A549 (cell line): ENCODE results near the gene HTRA3.

Experiments
- BCL3 ChIP-seq: fragments of >200 bp; sonication (Bioruptor Twin); formaldehyde crosslinking; IDR thresholded peaks from 3 replicates; pipeline ENCODE4 v1.6.1; 2016
- CHD2 ChIP-seq: fragments of 150-350 bp; IDR thresholded peaks from 2 replicates; pipeline ENCODE4 v1.6.1; 2014; ENCODE audit warnings: low read length; ENCODE audit not compliant: partially characterized antibody
- CTCF ChIP-seq: fragments of >200 bp; sonication (Bioruptor Twin); formaldehyde crosslinking; IDR thresholded peaks from 3 replicates; pipeline ENCODE4 v1.5.1; 2016
- HDAC2 ChIP-seq: fragments of 200-600 bp; sonication (generic); IDR thresholded peaks from 2 replicates; pipeline ENCODE4 v1.6.1; 2016
- KDM1A ChIP-seq: fragments of 200-600 bp; sonication (generic); IDR thresholded peaks from 2 replicates; pipeline ENCODE4 v1.6.1; 2016; ENCODE audit warnings: low read depth, mild to moderate bottlenecking
- POLR2A ChIP-seq: IDR thresholded peaks from 2 replicates; pipeline ENCODE4 v1.6.1; 2012; ENCODE audit warnings: mild to moderate bottlenecking, low read length
- RAD21 ChIP-seq, 2 experiments: fragments of >200 bp in 1 of 2; sonication (Bioruptor Twin) in 1 of 2; formaldehyde crosslinking in 1 of 2; IDR thresholded peaks in 1 of 2; conservative IDR thresholded peaks in 1 of 2; 2 replicates in 1 of 2; 3 replicates in 1 of 2; pipeline ENCODE4 v1.6.1; 2012 to 2018; ENCODE audit warnings: inconsistent platforms in 1 of 2
- REST ChIP-seq: fragments of 200-600 bp; sonication (generic); IDR thresholded peaks from 2 replicates; pipeline ENCODE4 v1.6.1; 2016; ENCODE audit warnings: antibody characterized with exemption, mild to moderate bottlenecking, moderate library complexity
- SMC3 ChIP-seq: fragments of >200 bp; sonication (Bioruptor Twin); formaldehyde crosslinking; IDR thresholded peaks from 3 replicates; pipeline ENCODE4 v1.6.1; 2018; ENCODE audit warnings: inconsistent platforms
- ZFP36 ChIP-seq: fragments of 450-650 bp; IDR thresholded peaks from 2 replicates; pipeline ENCODE4 v1.6.1; 2014; ENCODE audit warnings: borderline replicate concordance; ENCODE audit not compliant: partially characterized antibody

GRCh38 chr4:8250637-8251036 lies 18.9 kb upstream of the HTRA3 start:
- no peak for TF ChIP-seq POLR2A
- TF ChIP-seq SMC3 = no peak
- no peak for TF ChIP-seq CTCF
- no peak for TF ChIP-seq REST
- no peak for TF ChIP-seq RAD21 (conservative IDR thresholded peaks at IDR 0.05 in 1 of 2, IDR thresholded peaks at IDR 0.05 in 1 of 2)
- TF ChIP-seq KDM1A = no peak
- no peak for TF ChIP-seq HDAC2
- no peak for TF ChIP-seq CHD2
- no peak for TF ChIP-seq BCL3
- TF ChIP-seq ZFP36 = no peak
